HG03457 (cell line): ENCODE results near the gene SEPTIN11.

Experiments
- ATAC-seq: cut with Tn5 transposase; IDR thresholded peaks from one replicate; pipeline ENCODE4 v1.9.1; 2021; ENCODE audit warnings: moderate number of reproducible peaks; ENCODE audit not compliant: unreplicated experiment

SEPTIN11 gene

DNA sequence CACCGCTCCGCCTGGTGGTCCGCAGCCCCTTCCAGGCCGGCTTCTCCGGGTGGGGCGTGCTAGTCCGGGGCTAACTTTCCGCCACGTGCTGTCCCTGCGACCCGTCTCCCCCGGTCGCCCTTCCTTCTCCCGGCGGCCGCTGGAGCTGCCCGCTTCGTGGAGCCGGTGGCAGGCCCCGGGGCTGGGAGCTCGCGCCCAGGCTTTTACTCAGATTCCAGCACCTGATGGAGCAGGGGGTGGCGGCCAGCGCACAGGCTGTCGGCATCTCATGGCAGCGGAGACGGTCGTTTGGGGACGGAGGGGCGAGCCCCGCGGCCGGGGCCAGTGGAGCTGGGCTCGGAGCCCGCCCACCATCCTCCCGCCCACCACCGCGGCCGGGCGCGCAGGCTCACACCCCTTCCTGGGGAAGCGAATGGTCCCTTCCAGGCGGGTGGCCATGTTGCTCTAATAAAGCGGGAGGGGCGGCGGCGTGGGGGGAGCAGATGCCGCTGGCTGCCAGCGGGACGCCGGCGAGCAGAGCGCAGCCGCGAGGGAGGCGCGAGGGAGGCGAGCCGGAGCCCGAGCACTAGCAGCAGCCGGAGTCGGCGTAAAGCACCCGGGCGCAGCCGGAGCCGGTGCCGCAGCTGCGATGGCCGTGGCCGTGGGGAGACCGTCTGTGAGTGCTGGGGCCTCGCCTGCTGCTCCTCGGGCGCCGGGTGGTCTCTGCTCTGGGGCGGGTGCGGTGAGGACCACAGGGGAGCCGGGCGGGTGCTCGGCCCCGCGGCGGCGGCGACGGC, at the start of gene SEPTIN11:
Gene SEPTIN11, plus strand, starts transcription at position 477 of the 776 bp plus-strand sequence. Its CDS starts 152 bp downstream, at position 629.
- ATAC-seq = peak; percentile 57

DNA sequence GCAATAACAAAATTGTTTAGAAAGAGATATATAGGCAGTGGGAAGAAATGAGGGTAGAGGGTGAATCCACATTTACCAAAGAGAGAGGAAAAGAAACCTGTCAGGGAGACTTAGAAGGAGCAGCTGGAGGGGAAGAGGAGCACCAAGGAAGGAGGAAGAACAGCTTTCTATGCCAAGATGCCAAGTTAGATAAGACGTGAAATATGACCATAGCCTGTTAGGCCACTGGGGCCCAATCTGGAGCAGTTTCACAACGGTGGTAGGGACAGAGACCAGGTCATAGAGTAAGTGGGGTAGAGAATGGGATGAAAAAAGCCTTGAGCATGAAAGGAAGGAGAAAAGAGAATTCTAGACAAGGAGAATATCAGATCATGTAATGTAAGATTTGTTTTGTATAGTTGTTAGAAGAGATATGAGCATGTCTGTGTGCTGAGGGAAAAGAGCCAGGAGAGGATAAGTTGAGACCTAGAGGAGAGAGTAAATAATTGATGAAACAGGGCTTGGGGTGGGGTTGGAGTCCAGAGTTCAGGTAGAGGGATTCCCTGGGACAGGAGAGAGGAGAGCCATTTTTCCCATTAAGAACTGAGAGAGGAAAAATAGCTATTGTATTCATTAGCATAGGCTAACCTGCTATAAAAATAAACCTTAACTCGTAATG, 47.2 kb upstream of the SEPTIN11 start:
- no peak for ATAC-seq

DNA sequence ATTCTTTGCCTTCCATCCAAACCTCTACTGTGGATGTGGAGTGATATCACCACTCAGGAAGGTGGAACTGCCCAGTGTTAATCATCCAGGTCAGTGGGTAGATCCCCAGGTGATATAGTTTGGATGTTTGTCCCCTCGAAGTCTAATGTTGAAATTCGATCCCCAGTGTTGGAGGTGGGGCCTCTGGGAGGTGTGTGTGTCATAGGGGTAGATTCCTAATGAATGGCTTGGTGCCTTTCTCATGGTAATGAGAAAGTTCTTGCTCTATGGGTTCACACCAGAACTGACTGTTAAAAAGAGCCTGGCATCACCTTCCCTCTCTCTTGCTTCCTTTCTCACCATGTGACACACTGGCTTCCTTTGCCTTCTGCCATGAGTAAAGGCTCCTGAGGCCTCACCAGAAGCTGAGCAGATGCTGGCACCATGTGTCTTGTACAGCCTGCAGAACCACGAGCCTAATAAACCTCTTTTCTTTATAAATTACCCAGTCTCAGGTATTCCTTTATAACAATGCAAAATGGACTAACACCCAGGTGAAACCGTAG, 44.8 kb upstream of the SEPTIN11 start:
- no peak for ATAC-seq

DNA sequence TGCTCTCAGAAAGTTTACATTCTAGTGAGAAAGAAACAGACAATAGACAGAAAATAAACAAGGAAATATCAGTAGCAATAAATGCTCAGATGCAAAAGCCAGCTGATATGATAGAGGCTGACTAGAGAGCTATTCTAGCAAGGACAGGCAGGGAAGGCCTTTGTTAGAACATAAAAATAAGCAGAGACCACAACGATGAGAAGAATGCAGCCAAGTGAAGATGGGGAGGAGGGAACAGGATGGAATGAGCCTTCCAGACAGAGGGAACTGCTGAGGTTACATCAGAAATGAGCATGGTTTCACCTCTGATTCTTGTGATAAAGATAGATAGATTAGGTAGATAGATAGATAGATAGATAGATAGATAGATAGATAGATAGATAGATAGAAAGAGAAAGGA, 44.0 kb upstream of the SEPTIN11 start:
- no peak for ATAC-seq

DNA sequence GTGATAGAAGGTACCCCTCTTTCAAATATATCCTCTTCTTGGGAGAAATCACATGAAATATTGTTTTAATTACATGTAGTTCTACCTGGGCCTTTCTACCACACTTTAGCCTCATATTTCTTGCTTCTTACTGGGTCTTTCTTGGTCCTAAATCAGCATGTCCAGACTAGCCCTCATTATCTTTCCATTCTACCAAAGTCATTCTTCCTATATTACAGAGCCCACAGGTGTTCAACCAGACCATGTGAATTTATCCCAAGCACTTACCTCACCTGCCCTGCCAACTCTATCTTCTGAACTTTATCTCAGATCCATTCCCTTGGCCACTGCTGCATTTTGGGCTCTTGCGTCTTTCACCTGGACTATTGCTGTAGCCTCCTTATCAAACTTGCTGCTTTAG, 39.8 kb upstream of the SEPTIN11 start:
- no peak for ATAC-seq

DNA sequence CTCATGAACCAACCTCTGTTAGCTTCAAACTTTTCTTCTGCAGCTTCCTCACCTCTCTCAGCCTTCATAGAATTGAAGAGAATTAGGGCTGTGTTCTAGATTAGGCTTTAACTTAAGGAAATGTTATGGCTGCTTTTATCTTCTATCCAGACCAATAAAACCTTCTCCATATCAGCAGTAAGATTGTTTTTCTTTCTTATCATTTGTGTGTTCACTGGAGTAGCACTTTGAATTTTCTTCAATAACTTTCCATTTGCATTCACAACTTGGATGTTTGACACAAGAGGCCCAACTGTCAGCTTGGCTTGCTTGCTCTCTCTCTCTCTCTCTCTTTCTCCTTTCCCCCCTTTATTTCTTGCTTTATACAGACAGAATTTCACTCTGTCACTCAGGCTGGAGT, 28.8 kb upstream of the SEPTIN11 start:
- ATAC-seq = no peak

DNA sequence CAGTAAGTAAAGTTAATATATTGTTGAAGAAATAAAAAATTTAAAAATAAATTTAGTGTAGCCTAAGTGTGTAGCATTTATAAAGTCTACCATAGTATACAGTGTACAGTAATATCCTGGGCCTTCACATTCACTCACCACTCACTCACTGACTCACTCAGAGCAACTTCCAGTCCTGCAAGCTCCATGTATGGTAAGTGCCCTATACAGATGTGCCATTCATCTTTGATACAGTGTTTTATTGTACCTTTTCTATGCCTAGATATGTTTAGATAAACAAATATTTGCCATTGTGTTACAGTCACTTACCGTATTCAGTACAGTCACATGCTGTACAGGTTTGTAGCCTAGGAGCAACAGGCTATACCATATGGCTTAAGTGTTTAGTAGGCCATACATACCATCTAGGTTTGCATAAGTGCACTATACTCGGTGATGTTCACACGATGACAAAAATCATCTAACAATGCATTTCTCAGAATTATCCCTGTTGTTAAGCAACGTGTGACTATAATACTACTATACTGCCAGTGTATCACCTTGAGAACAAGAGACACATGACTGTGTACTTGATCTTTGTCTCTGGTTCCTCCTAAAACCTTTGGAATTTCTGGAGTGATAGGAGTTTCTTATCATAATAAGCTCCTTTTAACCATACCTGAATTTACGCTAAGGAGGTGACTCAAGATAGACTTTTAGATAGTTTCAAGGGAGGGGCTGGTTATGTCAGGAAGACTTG, 25.8 kb upstream of the SEPTIN11 start:
- no peak for ATAC-seq

DNA sequence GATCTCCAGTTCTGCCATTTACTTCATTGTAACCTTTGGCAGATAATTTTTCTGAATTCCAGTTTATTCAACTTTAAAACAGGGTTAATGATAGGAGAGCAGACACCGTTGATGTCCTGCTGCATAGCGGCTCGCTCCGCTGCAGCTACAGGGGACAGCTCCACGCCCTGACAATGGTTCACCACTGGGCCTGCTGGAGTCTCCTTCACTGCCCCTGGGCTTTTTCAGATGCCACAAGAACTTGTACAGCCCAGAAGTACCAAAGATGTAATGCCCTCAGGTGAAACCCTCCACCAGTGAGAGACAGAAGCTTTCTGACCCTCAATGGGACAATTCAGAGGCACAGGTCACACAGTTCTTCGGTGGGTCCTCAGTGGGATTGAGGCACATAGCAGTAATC, 22.7 kb upstream of the SEPTIN11 start:
- no peak for ATAC-seq

DNA sequence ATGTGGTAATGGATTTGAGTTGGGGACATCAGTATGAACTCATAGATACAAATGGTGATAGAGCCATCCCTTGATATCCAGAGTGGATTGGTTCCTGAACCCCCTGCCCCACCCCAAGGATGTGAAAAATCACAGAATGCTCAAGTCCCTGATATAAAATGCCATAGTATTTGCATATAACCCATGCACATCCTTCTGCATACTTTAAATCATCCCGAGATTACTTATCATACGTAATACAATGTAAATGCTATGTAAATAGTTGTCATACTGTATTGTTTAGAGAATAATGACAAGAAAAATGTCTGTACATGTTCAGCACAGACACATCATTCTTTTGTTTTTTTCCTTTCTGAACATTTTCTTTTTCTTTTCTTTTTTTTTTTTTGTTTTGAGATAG, 18.9 kb upstream of the SEPTIN11 start:
- no peak for ATAC-seq

DNA sequence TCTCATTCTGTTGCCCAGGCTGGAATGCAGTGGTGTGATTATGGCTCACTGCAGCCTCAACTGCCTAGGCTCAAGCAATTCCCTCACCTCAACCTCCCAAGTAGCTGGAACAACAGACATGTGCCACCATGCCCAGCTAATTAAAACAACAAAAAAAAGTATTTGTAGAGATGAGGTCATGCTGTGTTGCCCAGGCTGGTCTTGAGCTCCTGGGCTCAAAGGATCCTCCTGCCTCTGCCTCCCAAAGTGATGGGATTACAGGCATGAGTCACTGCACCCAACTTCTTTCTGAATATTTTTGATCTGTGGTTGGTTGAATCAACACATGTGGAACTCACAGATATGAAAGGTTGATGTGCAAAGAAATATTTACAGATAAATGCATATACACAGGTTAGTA, 18.5 kb upstream of the SEPTIN11 start:
- ATAC-seq = no peak

DNA sequence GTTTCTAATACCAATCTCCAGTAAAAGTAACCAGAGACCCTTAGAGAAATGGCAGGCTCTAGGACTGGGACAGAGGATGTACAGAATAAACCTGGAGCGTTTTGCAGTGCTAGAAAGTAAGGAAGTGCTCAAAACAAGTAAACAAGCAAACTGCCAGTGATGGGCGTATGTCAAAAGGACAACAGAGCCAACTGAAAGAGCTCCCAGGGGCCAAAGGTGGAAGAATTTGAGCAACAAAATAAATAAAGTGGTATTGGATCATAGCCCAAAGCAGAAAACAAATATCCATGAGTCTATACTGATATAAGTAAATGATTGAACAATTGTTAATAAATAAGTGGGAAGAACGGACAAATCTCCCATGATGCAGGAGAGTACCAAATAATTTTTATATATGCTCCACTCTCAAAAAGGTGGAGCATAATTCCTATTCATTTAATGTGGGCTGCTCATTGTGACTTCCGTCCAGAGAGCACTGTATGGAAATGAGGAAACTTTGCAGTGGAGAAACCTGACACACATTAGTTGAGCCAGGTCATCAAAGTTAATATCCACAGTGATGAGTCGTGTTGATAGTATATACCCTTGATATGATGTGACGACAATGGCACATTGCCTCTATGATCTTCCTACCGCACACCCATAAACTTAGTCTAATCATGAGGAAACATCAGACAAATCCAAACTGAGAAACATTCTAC, 17.8 kb upstream of the SEPTIN11 start:
- no peak for ATAC-seq

DNA sequence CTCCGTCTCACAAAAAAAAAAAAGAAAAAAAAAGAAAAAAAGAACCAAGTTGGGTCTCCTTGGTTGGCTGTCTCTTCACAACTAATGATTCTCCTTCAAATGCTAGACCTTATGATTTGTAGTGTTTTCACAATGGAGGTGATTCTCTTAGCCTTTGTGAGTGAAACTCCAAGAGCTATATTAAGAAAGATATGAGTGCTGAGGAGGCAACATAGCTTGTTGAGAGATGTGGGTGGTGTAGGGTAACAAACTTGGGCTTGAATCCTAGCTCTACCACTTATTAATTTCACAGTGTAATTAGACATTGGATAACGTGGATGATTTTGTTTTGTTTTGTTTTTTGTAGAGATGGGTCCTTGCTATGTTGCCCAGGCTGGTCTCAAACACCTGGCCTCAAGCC, 10.4 kb upstream of the SEPTIN11 start:
- no peak for ATAC-seq

DNA sequence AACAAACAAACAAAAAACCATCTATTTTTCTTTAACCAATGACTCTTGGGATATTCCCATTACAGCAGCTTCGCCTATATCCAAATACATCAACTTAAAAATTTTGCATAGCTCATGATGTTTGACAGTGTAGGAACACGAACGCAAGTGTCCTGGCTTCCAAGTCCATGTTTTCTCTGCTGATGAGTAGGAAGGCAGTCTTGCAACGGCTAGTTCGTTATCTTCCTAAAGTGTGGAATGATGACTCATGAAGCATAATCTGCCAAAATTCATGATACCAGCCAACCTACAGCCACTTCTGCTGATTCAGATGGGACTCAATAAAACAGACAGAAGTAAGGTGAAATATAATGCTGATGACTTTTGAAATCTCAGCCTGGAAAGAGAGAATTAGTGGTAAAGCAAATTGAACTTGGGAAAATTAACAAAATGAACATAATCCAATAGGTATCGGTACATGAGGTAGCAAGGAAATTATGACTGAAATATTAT, 6.4 kb upstream of the SEPTIN11 start:
- no peak for ATAC-seq

DNA sequence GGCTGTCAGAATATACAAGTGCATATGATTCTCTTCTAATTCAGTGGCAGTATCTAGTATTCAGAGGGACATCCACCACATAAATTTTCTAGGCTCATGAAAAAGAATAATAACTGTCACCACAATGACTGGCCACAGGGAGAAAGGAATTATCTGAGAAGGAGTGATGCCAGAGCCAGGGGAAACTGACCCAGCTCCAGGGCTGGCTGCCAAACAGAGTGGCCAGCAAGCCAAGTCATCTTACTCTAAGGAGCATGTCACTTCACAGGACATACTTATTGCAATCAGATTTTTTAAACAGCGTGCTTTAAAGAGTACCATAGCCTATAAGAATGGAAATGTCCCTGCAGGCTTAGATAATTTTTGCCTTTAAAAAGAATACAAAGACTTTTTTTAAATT, 5.8 kb upstream of the SEPTIN11 start:
- ATAC-seq = no peak

DNA sequence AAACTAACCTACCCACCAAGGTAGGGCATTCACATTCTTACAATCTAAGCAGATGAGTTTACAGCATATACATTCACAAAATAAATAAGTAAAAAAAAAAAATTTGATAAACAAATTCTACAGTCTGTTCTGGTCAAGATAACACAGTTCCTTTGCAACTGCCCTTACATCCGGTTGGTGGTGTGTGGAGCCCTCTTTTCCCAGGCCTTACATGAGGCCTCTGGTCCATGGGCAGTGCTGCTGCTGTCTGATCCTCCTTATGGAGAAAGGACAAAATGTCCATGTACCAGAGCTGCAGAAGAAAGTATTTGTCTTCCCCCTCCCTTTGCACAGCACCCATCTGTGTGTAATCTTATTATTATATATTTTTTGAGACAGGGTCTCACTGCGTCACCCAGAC, 2.2 kb upstream of the SEPTIN11 start:
- no peak for ATAC-seq

DNA sequence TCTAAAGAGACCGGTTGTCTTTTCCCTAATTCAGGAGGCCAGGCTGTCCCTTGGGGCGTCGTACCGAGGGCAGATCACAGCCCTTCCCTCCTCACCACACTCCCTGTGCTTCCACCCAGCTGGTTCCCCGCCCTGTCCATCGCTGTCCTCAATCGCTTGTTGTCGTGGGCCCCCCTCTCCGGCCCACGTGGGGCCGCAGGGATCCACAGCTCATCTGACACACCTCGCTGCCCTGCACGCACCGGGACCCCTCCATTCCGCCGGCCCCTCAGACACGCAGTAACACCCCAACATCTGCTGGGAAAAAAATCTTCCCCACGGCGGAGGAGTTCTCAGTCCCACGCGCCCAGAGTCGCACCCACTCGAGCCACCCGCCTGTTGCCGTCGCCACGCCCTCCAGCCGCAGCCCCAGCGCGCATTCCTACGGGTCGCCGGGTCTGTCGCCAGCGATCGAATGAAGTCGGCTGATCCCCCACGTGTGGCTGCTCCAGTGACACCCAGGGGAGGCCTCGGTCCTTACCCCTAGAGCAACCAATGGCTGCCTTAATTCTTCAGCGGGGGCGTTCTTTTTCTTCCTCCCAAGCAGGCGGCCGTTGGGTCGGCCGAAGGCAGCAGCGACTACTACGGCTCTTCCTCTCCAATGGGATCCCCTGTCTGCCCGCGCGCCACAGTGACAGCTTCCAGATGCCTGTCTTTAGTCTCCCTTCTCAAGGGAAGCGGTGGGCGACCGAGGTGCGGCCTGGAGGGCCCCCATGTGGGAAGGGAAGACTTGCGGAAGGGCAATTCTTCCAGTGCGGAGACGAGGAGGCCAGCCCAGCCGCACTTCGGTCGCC, 893 bp upstream of the SEPTIN11 start:
- peak; percentile 46 for ATAC-seq

DNA sequence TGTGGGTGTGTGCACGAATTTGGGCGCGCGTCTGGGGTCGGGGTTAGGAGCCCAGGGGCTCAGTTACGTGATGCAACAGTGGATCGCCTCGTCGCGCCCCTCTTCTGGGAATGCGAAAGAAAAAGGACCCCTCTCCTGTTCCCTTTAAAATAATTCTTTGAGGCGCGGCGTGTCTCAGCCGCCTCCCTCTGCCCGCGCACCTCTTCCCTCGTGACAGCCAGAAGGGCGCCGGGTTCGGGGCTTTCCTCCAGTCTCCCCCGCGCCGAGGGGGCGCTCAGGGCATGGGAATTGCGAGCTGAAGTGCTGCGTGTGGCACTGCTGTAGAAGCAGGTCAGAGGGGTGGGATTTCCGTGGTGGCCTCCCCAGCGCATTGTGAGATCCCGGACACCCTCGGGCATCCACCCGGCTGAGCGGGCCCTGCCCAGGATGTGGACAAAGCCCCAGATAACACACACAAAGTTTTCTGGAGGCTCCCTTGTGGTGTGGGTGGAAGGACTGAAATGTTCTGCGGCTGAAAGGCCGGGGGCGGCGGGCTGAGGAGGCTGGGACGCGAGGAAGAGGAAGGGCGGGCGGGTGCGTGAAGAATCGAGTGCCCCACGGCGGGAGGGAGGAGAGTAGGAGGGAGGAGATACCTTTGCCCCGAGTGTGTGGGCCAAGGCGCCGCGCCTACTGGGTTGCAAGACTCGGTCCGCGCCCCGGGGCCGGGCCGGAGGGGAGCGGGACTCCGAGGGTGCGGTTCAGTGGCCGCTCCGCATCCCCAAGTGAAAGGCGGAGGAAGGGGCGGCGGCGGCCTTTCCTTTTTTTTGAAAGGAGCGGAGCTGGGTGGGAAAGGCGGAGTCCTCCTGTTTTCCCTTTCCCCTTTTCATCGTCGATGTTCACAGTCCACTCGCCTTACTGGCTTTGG, 752 bp downstream of the SEPTIN11 start:
- peak; percentile 11 for ATAC-seq

DNA sequence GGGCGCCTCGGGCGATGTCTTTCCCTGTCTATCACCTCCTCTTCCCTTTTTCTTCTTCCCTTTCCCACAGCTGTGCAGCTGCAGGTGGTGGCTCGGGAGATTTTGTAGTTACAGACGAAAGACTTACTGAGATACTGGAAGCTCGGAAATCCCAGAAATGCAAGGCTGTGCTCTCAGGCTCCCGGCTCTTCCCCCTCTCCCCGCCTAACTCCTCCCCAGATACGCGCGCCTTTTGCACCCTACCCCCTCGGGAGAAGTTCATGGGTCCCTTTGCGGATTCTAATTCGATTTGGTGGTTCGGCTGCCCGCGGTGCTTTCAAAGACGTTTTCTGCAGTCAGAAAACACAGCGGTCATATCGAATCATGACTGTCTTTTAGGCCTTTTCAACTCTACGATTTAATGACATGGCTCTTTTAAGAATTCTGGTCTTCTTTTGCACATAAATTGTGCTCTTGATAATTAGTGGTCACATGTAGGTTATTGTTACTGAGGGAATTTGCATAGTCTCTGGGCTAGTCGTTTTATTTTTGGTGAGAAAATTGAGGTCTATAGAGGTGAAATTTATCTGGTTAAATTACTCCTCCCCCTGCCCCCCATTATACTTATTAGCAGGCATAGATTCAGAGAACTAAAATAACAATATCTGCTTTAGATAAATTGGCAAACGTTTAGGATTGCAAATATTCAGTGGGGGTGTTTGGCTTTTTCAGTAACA, 1.6 kb downstream of the SEPTIN11 start:
- ATAC-seq = no peak
